GM12878 (cell line): Measurements from ENCODE around the gene MYMK. TPM values are rescaled to one million over a fixed set of nuclear protein-coding genes. Genes with fewer than 3 reads are reported as not detected.

Source experiments
- ATAC-seq: fragments of 200-7000 bp; cut with Tn5 transposase; 3 replicates; pipeline ENCODE4 v1.9.1; 2020; ENCODE audit warnings: mild to moderate bottlenecking, moderate library complexity
- BruUV-seq: library from RNA; stranded (reverse); fragments of 400-500 nt; replicated peaks from 2 replicates; lab custom pipeline; 2021; lab: Mats Ljungman, UMichigan
- CTCF ChIA-PET: fragments of 300-600 bp; sonication (Branson Sonifier 250); formaldehyde crosslinking; extraction: SDS; loops from one replicate; lab custom pipeline; 2021; ENCODE audit warnings: inconsistent platforms; lab: Yijun Ruan, JAX
- POLR2A ChIA-PET: fragments of 350-600 bp; formaldehyde crosslinking; extraction: SDS; loops from one replicate; lab custom pipeline; 2021; ENCODE audit warnings: inconsistent platforms; lab: Charles Lee
- RAD21 ChIA-PET: fragments of 300-600 bp; sonication (Branson Sonifier 250); formaldehyde crosslinking; loops from one replicate; lab custom pipeline; 2023; ENCODE audit warnings: antibody characterized with exemption; ENCODE audit not compliant: unreplicated experiment; lab: Charles Lee
- SMC1A ChIA-PET: fragments of 300-600 bp; sonication (Branson Sonifier 250); formaldehyde crosslinking; loops from one replicate; lab custom pipeline; 2023; ENCODE audit not compliant: unreplicated experiment, uncharacterized antibody; lab: Charles Lee
- DNase-seq: peaks from one replicate; pipeline ENCODE4 v3.0.0-alpha.2; 2011; ENCODE audit warnings: low read depth, low spot score
- FAIRE-seq: peaks from 3 replicates; lab custom pipeline; 2011; peaks lifted over from hg19 to GRCh38; lab: Jason Lieb, UNC
- H2AFZ ChIP-seq: 2 replicates; pipeline ENCODE4 v1.6.0; 2011; ENCODE audit warnings: low read depth, low read length, control low read depth; ENCODE audit not compliant: control insufficient read depth
- H3K27ac ChIP-seq: 2 replicates; pipeline ENCODE4 v1.5.1; 2011; ENCODE audit warnings: control low read depth; ENCODE audit not compliant: control insufficient read depth, insufficient read depth
- H3K27me3 ChIP-seq, 2 experiments: replicated peaks in 1 of 2; 2 replicates each; pipeline versions ENCODE4 v1.6.0 to v1.6.1; 2011; ENCODE audit warnings: low read length in 1 of 2; ENCODE audit not compliant: control insufficient read depth in 2 of 2, insufficient read depth in 2 of 2
- H3K36me3 ChIP-seq, 2 experiments: 2 replicates each; pipeline ENCODE4 v1.5.1; 2011; ENCODE audit warnings: low read length in 1 of 2; ENCODE audit not compliant: control insufficient read depth in 2 of 2, insufficient read depth in 2 of 2
- H3K4me1 ChIP-seq: 2 replicates; pipeline ENCODE4 v1.6.1; 2011; ENCODE audit warnings: mild to moderate bottlenecking, low read length, moderate library complexity, mixed read lengths; ENCODE audit not compliant: control insufficient read depth, insufficient read depth
- H3K4me2 ChIP-seq: 2 replicates; pipeline ENCODE4 v1.6.0; 2011; ENCODE audit warnings: control low read depth; ENCODE audit not compliant: control insufficient read depth, insufficient read depth
- H3K4me3 ChIP-seq: fragments of 200-600 bp; sonication (generic); 2 replicates; pipeline ENCODE4 v1.5.1; 2016
- H3K79me2 ChIP-seq: 2 replicates; pipeline ENCODE4 v1.6.0; 2011; ENCODE audit warnings: low read length; ENCODE audit not compliant: control insufficient read depth, insufficient read depth
- H3K9ac ChIP-seq: 2 replicates; pipeline ENCODE4 v1.8.0; 2011; ENCODE audit warnings: low read length, control low read depth, mixed read lengths; ENCODE audit not compliant: control insufficient read depth, insufficient read depth
- H3K9me3 ChIP-seq: replicated peaks from 3 replicates; pipeline ENCODE4 v1.5.1; 2011; ENCODE audit warnings: mild to moderate bottlenecking, low read length; ENCODE audit not compliant: control insufficient read depth, insufficient read depth
- H4K20me1 ChIP-seq: 2 replicates; pipeline ENCODE4 v1.6.0; 2011; ENCODE audit not compliant: control insufficient read depth, insufficient read depth
- E2F8 ChIP-seq: fragments of 450-650 bp; IDR thresholded peaks from 2 replicates; pipeline ENCODE4 v1.6.1; 2018; ENCODE audit warnings: mild to moderate bottlenecking, low read depth, moderate library complexity; ENCODE audit not compliant: partially characterized antibody
- HDGF ChIP-seq: fragments of 450-650 bp; IDR thresholded peaks from 2 replicates; pipeline ENCODE4 v1.6.1; 2016; ENCODE audit warnings: antibody characterized with exemption
- IRF5 ChIP-seq: fragments of 450-650 bp; IDR thresholded peaks from 2 replicates; pipeline ENCODE4 v1.6.1; 2017; ENCODE audit warnings: borderline replicate concordance
- MAX ChIP-seq: IDR thresholded peaks from 2 replicates; pipeline ENCODE4 v1.6.1; 2012; ENCODE audit warnings: low read depth, low read length, improper control_type of control experiment
- PBX3 ChIP-seq: IDR thresholded peaks from 2 replicates; pipeline ENCODE4 v1.6.1; 2011; ENCODE audit warnings: mild to moderate bottlenecking, low read depth, low read length, moderate library complexity; ENCODE audit not compliant: insufficient replicate concordance
- POLR2A ChIP-seq: IDR thresholded peaks from 2 replicates; pipeline ENCODE4 v1.6.1; 2011; ENCODE audit warnings: low read depth, mild to moderate bottlenecking, low read length
- RCOR1 ChIP-seq: conservative IDR thresholded peaks from 2 replicates; pipeline ENCODE4 v1.6.1; 2012; ENCODE audit warnings: low read depth, low read length, improper control_type of control experiment
- TAF1 ChIP-seq: IDR thresholded peaks from 2 replicates; pipeline ENCODE4 v1.6.1; 2011; ENCODE audit warnings: mild to moderate bottlenecking, low read depth, low read length, borderline replicate concordance
- ZNF274 ChIP-seq: IDR thresholded peaks from one replicate; pipeline ENCODE4 v1.8.0; 2011; ENCODE audit not compliant: insufficient read length, insufficient read depth
- ZNF687 ChIP-seq: fragments of 450-650 bp; IDR thresholded peaks from 2 replicates; pipeline ENCODE4 v1.6.1; 2017; ENCODE audit warnings: mild to moderate bottlenecking, moderate library complexity
- WGBS: methylation state at CpG from one replicate; pipeline ENCODE4 v1.1.6; 2016; ENCODE audit warnings: low lambda C conversion rate; ENCODE audit not compliant: insufficient replicate concordance, insufficient coverage; ENCODE audit errors: missing lambda C conversion rate; 5-methylcytosine and 5-hydroxymethylcytosine counted together
- in situ Hi-C: fragments of 300-500 bp; cut with MboI; formaldehyde crosslinking; loops from 9 replicates; pipeline ENCODE4 v1.14.3; 2018; ENCODE audit warnings: mixed read lengths
- intact Hi-C: fragments of 100-400 bp; cut with micrococcal nuclease; formaldehyde crosslinking; loops from one replicate; pipeline ENCODE4 v1.14.2; 2022; ENCODE audit not compliant: unreplicated experiment
- polyA plus RNA-seq, 11 experiments: library from polyadenylated mRNA; depleted of rRNA in 4 of 11; unstranded in 6 of 11; stranded (reverse) in 5 of 11; fragments of >200 nt; fragmentation: Nextera tagmentation in 4 of 11; fragmentation: Illumina TruSeq in 1 of 11; extraction: Ambion mirVana in 4 of 11; extraction: Trizol in 1 of 11; gene quantifications; 1 replicate in 1 of 11; 2 replicates in 10 of 11; pipeline versions ENCODE4 v1.2.1 to v1.2.3, GENCODE V29; 2011 to 2016; ENCODE audit warnings: inconsistent platforms in 2 of 11, missing spikeins in 2 of 11, low read depth in 1 of 11
- total RNA-seq, 4 experiments: library from RNA; depleted of rRNA in 3 of 4; stranded (reverse); fragments of >200 nt in 3 of 4; fragmentation: Illumina TruSeq in 1 of 4; extraction: Trizol in 1 of 4; gene quantifications; 2 replicates each; pipeline versions ENCODE4 v1.2.1 to v1.2.3, GENCODE V29; 2013 to 2021

The MYMK gene
- total and polyA plus RNA-seq, 10 of the 15 experiments (the other 5 are each of a cell fraction or from before 2014, with no cell fraction given) = not detected

- FAIRE-seq (no peak), DNase-seq (no peak), ATAC-seq (no peak)
- RAD21 ChIA-PET = no interaction called here
- intact Hi-C loops = no loop called here
- H2AFZ ChIP-seq = no peak overlapping the region
- no TSS peak for BruUV-seq
- in situ Hi-C loops = loop anchor here (25.0 kb wide), 1 partner anchor 484 kb away; no protein-coding TSS in a partner anchor
- no peaks in the 10 kb centered on the region for H4K20me1 ChIP-seq
- peaks cover 3 to 8% of the 10 kb centered on the region in 2 experiments; a peak in 3 of 4 replicates for H3K27me3 ChIP-seq
- SMC1A ChIA-PET = no interaction called here
- CTCF ChIA-PET = no interaction called here
- WGBS = 31% methylated on average over 22 of the region's 22 CpGs
- H3K4me2 ChIP-seq = no peak overlapping the region
- H3K27ac ChIP-seq = no peak overlapping the region
- H3K36me3 ChIP-seq = no peaks in the 10 kb centered on the region
- H3K4me1 ChIP-seq = no peaks in the 10 kb centered on the region
- H3K4me3 ChIP-seq = no peak overlapping the region
- POLR2A ChIA-PET = no interaction called here
- H3K9ac ChIP-seq = no peak overlapping the region
- no peaks in the 10 kb centered on the region for H3K9me3 ChIP-seq
- no peaks in the 10 kb centered on the region for H3K79me2 ChIP-seq
- TF ChIP-seq RCOR1 (no peak), E2F8 (no peak), TAF1 (no peak), PBX3 (no peak), HDGF (no peak), ZNF687 (no peak), ZNF274 (no peak), POLR2A (no peak), MAX (no peak), IRF5 (no peak)
Measured at GRCh38 chr9:133528001-133528875, 3.5 kb upstream of the MYMK start.
